Liver (tissue), 9 donors: ENCODE results near the gene CROCC2. TPM values are rescaled to one million over a fixed set of nuclear protein-coding genes. Genes with fewer than 3 reads are reported as not detected.
A peak's percentile ranks its signal among the peaks of the same experiment; 100 is the strongest.

Source experiments
- DNase-seq: peaks from one replicate; pipeline ENCODE4 v3.0.0-alpha.2; 2017; ENCODE audit warnings: low spot score
- H3K27ac ChIP-seq, 2 donors: one replicate each; pipeline ENCODE4 v1.7.0; 2013; ENCODE audit warnings: inconsistent platforms in 2 of 2, low read length in 2 of 2, control low read depth in 1 of 2, low read depth in 1 of 2, mild to moderate bottlenecking in 1 of 2
- H3K27me3 ChIP-seq, 4 donors: one replicate each; pipeline versions ENCODE4 v1.6.1 to v1.7.0; 2013; ENCODE audit warnings: low read length in 3 of 4, inconsistent platforms in 1 of 4, mild to moderate bottlenecking in 1 of 4, moderate library complexity in 1 of 4; ENCODE audit not compliant: control insufficient read depth in 4 of 4, insufficient read depth in 4 of 4
- H3K36me3 ChIP-seq, 4 donors: one replicate each; pipeline versions ENCODE4 v1.6.1 to v1.7.0; 2013; ENCODE audit warnings: low read length in 3 of 4, mild to moderate bottlenecking in 3 of 4, low read depth in 1 of 4, moderate library complexity in 1 of 4; ENCODE audit not compliant: control insufficient read depth in 4 of 4, insufficient read depth in 3 of 4
- H3K4me1 ChIP-seq, 4 donors: one replicate each; pipeline versions ENCODE4 v1.6.1 to v1.7.0; 2013; ENCODE audit warnings: low read length in 3 of 4, mild to moderate bottlenecking in 3 of 4, moderate library complexity in 1 of 4; ENCODE audit not compliant: control insufficient read depth in 4 of 4, insufficient read depth in 4 of 4
- H3K4me3 ChIP-seq, 3 donors: one replicate each; pipeline versions ENCODE4 v1.6.1 to v1.7.0; 2013; ENCODE audit warnings: low read length in 3 of 3, control low read depth in 1 of 3, low read depth in 1 of 3, mild to moderate bottlenecking in 1 of 3
- H3K9ac ChIP-seq, 2 donors: one replicate each; pipeline ENCODE4 v1.7.0; 2013; ENCODE audit warnings: low read length in 2 of 2, mild to moderate bottlenecking in 2 of 2, moderate library complexity in 2 of 2, control low read depth in 1 of 2, low read depth in 1 of 2
- H3K9me3 ChIP-seq, 4 donors: one replicate each; pipeline versions ENCODE4 v1.6.1 to v1.7.0; 2013; ENCODE audit warnings: low read length in 3 of 4; ENCODE audit not compliant: control insufficient read depth in 4 of 4
- ATF3 ChIP-seq: IDR thresholded peaks from 2 replicates; pipeline ENCODE4 v1.6.1; 2016; ENCODE audit warnings: antibody characterized with exemption
- CTCF ChIP-seq: fragments of 150-350 bp; IDR thresholded peaks from 2 replicates; pipeline ENCODE4 v1.5.1; 2017; ENCODE audit warnings: improper control_type of control experiment, low read depth, low read length; ENCODE audit not compliant: missing input control
- EGR1 ChIP-seq, 2 donors: IDR thresholded peaks; 2 replicates each; pipeline ENCODE4 v1.6.1; 2016 to 2018; ENCODE audit warnings: antibody characterized with exemption in 2 of 2, low read depth in 2 of 2
- FOXA1 ChIP-seq: IDR thresholded peaks from 2 replicates; pipeline ENCODE4 v1.6.1; 2016; ENCODE audit warnings: antibody characterized with exemption
- FOXA2 ChIP-seq: IDR thresholded peaks from 2 replicates; pipeline ENCODE4 v1.6.1; 2016; ENCODE audit warnings: antibody characterized with exemption
- GABPA ChIP-seq, 2 donors: IDR thresholded peaks in 1 of 2; conservative IDR thresholded peaks in 1 of 2; 2 replicates each; pipeline ENCODE4 v1.6.1; 2016; ENCODE audit warnings: antibody characterized with exemption in 2 of 2, mild to moderate bottlenecking in 1 of 2, moderate library complexity in 1 of 2
- HNF4A ChIP-seq, 2 donors: conservative IDR thresholded peaks; 2 replicates each; pipeline ENCODE4 v1.6.1; 2016; ENCODE audit warnings: antibody characterized with exemption in 2 of 2, mild to moderate bottlenecking in 2 of 2
- HNF4G ChIP-seq: IDR thresholded peaks from 2 replicates; pipeline ENCODE4 v1.6.1; 2016; ENCODE audit warnings: antibody characterized with exemption
- JUND ChIP-seq, 2 donors: IDR thresholded peaks; 2 replicates each; pipeline ENCODE4 v1.6.1; 2016; ENCODE audit warnings: antibody characterized with exemption in 2 of 2
- MAX ChIP-seq: IDR thresholded peaks from 2 replicates; pipeline ENCODE4 v1.6.1; 2016; ENCODE audit warnings: antibody characterized with exemption
- NR2F2 ChIP-seq: IDR thresholded peaks from 2 replicates; pipeline ENCODE4 v1.6.1; 2016; ENCODE audit warnings: antibody characterized with exemption
- RAD21 ChIP-seq, 2 donors: IDR thresholded peaks; 2 replicates each; pipeline ENCODE4 v1.6.1; 2016; ENCODE audit warnings: antibody characterized with exemption in 2 of 2, mild to moderate bottlenecking in 2 of 2
- REST ChIP-seq: IDR thresholded peaks from 2 replicates; pipeline ENCODE4 v1.6.1; 2016; ENCODE audit warnings: antibody characterized with exemption, mild to moderate bottlenecking
- RXRA ChIP-seq, 2 donors: IDR thresholded peaks; 2 replicates each; pipeline ENCODE4 v1.6.1; 2017 to 2018; ENCODE audit warnings: antibody characterized with exemption in 2 of 2, mild to moderate bottlenecking in 1 of 2
- SP1 ChIP-seq: IDR thresholded peaks from 2 replicates; pipeline ENCODE4 v1.6.1; 2018; ENCODE audit warnings: antibody characterized with exemption, mild to moderate bottlenecking
- TAF1 ChIP-seq: conservative IDR thresholded peaks from 2 replicates; pipeline ENCODE4 v1.6.1; 2016; ENCODE audit warnings: antibody characterized with exemption, mild to moderate bottlenecking
- YY1 ChIP-seq: IDR thresholded peaks from 2 replicates; pipeline ENCODE4 v1.6.1; 2016; ENCODE audit warnings: antibody characterized with exemption, mild to moderate bottlenecking
- ZBTB33 ChIP-seq: IDR thresholded peaks from 2 replicates; pipeline ENCODE4 v1.6.1; 2016; ENCODE audit warnings: antibody characterized with exemption
- WGBS: extraction: QIAGEN DNeasy Blood & Tissue Kit; methylation state at CpG from one replicate; pipeline ENCODE4 v1.1.7; 2013; 5-methylcytosine and 5-hydroxymethylcytosine counted together
- polyA plus RNA-seq, 2 donors: library from polyadenylated mRNA; stranded (reverse) in 1 of 2; unstranded in 1 of 2; fragments of 200-250 nt in 1 of 2; fragments of >200 nt in 1 of 2; fragmentation: Nextera tagmentation in 1 of 2; extraction: Ambion mirVana in 1 of 2; gene quantifications; one replicate each; pipeline versions ENCODE4 v1.2.1 to v1.2.3, GENCODE V29; 2013 to 2015
- total RNA-seq, 2 donors: library from RNA; depleted of rRNA; stranded (reverse); fragments of >200 nt; gene quantifications; one replicate each; pipeline ENCODE4 v1.2.3, GENCODE V29; 2014
- donor health status: healthy.
- donor health status: healthy.
- donor health status: healthy.
- donor health status: healthy.
- donor health status: healthy.

CROCC2 gene
- total and polyA plus RNA-seq, 4 donors, result under 0.01 to 0.13 (median 0.05) TPM

- no peaks in the 10 kb centered on the region for H3K9me3 ChIP-seq
- no peak overlapping the region for H3K4me3 ChIP-seq
- H3K9ac ChIP-seq, result no peak overlapping the region
- peaks cover 18 to 60% (median 49%) of the 10 kb centered on the region in 4 donors for H3K4me1 ChIP-seq
- H3K27me3 ChIP-seq, result no peaks in the 10 kb centered on the region
- peak overlapping the region; percentile 0 to 18 for H3K27ac ChIP-seq
- WGBS, result 67% methylated on average over 33 of the region's 33 CpGs
- DNase-seq, result no peak
- no peaks in the 10 kb centered on the region for H3K36me3 ChIP-seq
- TF ChIP-seq FOXA1 (no peak), HNF4G (no peak), ZBTB33 (no peak), EGR1 (IDR thresholded peaks at IDR 0.05; ENCODE audit: low read depth in 2 of 2) (no peak), FOXA2 (peak; percentile 24), GABPA (IDR thresholded peaks at IDR 0.05 in 1 of 2, conservative IDR thresholded peaks at IDR 0.05 in 1 of 2) (no peak), ATF3 (no peak), CTCF (no peak), SP1 (no peak), HNF4A (conservative IDR thresholded peaks at IDR 0.05) (no peak), MAX (no peak), JUND (IDR thresholded peaks at IDR 0.05) (peak; percentile 26 to 59), TAF1 (no peak), NR2F2 (no peak), RAD21 (IDR thresholded peaks at IDR 0.05) (no peak), REST (no peak), RXRA (IDR thresholded peaks at IDR 0.05) (peak in 1 of 2 donors; percentile 43), YY1 (peak; percentile 63)
Measured at GRCh38 chr2:240991378-240992263, 85.5 kb downstream of the CROCC2 start.
